Left cardiac atrium (tissue), 4 donors: ENCODE data around the gene CABLES1. TPM values are rescaled to one million over a fixed set of nuclear protein-coding genes. Genes with fewer than 3 reads are reported as not detected.

Source experiments
- ATAC-seq, 2 donors: fragments of 200-7000 bp; cut with Tn5 transposase; one replicate each; pipeline ENCODE4 v1.9.1; 2020; ENCODE audit warnings: mild to moderate bottlenecking in 2 of 2, moderate library complexity in 2 of 2
- DNase-seq: peaks from one replicate; pipeline ENCODE4 v3.0.0-alpha.2; 2020
- intact Hi-C, 2 donors: fragments of 100-400 bp; cut with DNase I; formaldehyde crosslinking; loops; one replicate each; pipeline versions ENCODE4 v1.14.1 to v1.15.1; 2022 to 2023
- total RNA-seq, 2 donors: library from RNA; stranded (reverse); fragmentation: NEBNext Ultra II Directional; extraction: Animal tissue kit (Norgen Biotek cat#: 25700); gene quantifications; one replicate each; pipeline ENCODE4 v1.2.1, GENCODE V29; 2021
- donor health status: DM: no; HTN: yes; CAD: no.
- donor health status: DM: no; HTN: yes; CAD: no; lungs with severe emphysema.
- donor health status: DM: yes; HTN: yes; CAD: no.
- donor health status: Dilated cardiomyopathy.

Gene CABLES1
- total RNA-seq, 2 donors from 2014 or later: 6.6 to 20.4 TPM

- DNase-seq (no peak), ATAC-seq (no peak)
- intact Hi-C loops: no loop called here
Measured at GRCh38 chr18:23204589-23205235, 69.4 kb downstream of the CABLES1 start.

GRCh38 chr18:23205980-23206379 lies 70.7 kb downstream of the CABLES1 start:
- DNase-seq: no peak
- ATAC-seq: no peak
- intact Hi-C loops: no loop called here

- DNase-seq (no peak), ATAC-seq (no peak)
- intact Hi-C loops: no loop called here
Measured at GRCh38 chr18:23207191-23207955, 72.1 kb downstream of the CABLES1 start.

GRCh38 chr18:23207994-23208393 lies 72.7 kb downstream of the CABLES1 start:
- DNase-seq (no peak), ATAC-seq (no peak)
- intact Hi-C loops: no loop called here

- intact Hi-C loops: no loop called here
- ATAC-seq (no peak), DNase-seq (no peak)
Measured at GRCh38 chr18:23208600-23208999, 73.3 kb downstream of the CABLES1 start.

GRCh38 chr18:23209031-23209430 lies 73.7 kb downstream of the CABLES1 start:
- intact Hi-C loops: no loop called here
- no peak for DNase-seq
- ATAC-seq: peak in 1 of 2 donors; percentile 47

- ATAC-seq (no peak), DNase-seq (no peak)
- intact Hi-C loops: loop anchor here in 1 of 2 donors (10.0 kb wide), 1 partner anchor 65 kb away; no protein-coding TSS in a partner anchor
Measured at GRCh38 chr18:23209796-23210195, 74.5 kb downstream of the CABLES1 start.

GRCh38 chr18:23210526-23210925 lies 75.2 kb downstream of the CABLES1 start:
- ATAC-seq (no peak), DNase-seq (no peak)
- intact Hi-C loops: loop anchor here in 1 of 2 donors (10.0 kb wide), 1 partner anchor 64 kb away; no protein-coding TSS in a partner anchor

- no peak for ATAC-seq
- intact Hi-C loops: loop anchor here in 1 of 2 donors (10.0 kb wide), 1 partner anchor 64 kb away; no protein-coding TSS in a partner anchor
- no peak for DNase-seq
Measured at GRCh38 chr18:23211146-23211545, 75.9 kb downstream of the CABLES1 start.

- intact Hi-C loops: loop anchor here in 1 of 2 donors (10.0 kb wide), 1 partner anchor 63 kb away; no protein-coding TSS in a partner anchor
Measured at GRCh38 chr18:23212161-23212560, 76.9 kb downstream of the CABLES1 start.

GRCh38 chr18:23213200-23213599 lies 77.9 kb downstream of the CABLES1 start:
- intact Hi-C loops: loop anchor here in 1 of 2 donors (10.0 kb wide), 1 partner anchor 62 kb away; no protein-coding TSS in a partner anchor
- no peak for DNase-seq
- ATAC-seq: no peak

More at GRCh38 chr18:23212161-23212560, 76.9 kb downstream of the CABLES1 start:
- DNase-seq: no peak
- ATAC-seq: no peak

- intact Hi-C loops: loop anchor here in 1 of 2 donors (10.0 kb wide), 1 partner anchor 57 kb away; no protein-coding TSS in a partner anchor
- DNase-seq (no peak), ATAC-seq (no peak)
Measured at GRCh38 chr18:23217781-23218180, 82.5 kb downstream of the CABLES1 start.

GRCh38 chr18:23220355-23220754 lies 85.1 kb downstream of the CABLES1 start:
- intact Hi-C loops: no loop called here
- ATAC-seq (no peak), DNase-seq (no peak)

- ATAC-seq: no peak
- no peak for DNase-seq
- intact Hi-C loops: no loop called here
Measured at GRCh38 chr18:23223641-23224040, 88.4 kb downstream of the CABLES1 start.

- peak; percentile 44 to 53 for ATAC-seq
- intact Hi-C loops: no loop called here
- DNase-seq: no peak
Measured at GRCh38 chr18:23225503-23225902, 90.2 kb downstream of the CABLES1 start.

GRCh38 chr18:23226391-23226790 lies 91.1 kb downstream of the CABLES1 start:
- intact Hi-C loops: no loop called here
- peak in 1 of 2 donors; percentile 43 for ATAC-seq
- no peak for DNase-seq

GRCh38 chr18:23226930-23227725 lies 91.8 kb downstream of the CABLES1 start:
- ATAC-seq (peak; percentile 12 to 70), DNase-seq (peak; percentile 74)
- intact Hi-C loops: no loop called here

- no peak for ATAC-seq
- intact Hi-C loops: no loop called here
- DNase-seq: no peak
Measured at GRCh38 chr18:23227726-23228070, 92.4 kb downstream of the CABLES1 start.
